SU-DHL-6 (cell line): ENCODE measurements around the gene MARCO.

Experiments used
- EZH2phosphoT487 ChIP-seq: fragments of 200-600 bp; sonication (generic), shearing (Covaris generic); conservative IDR thresholded peaks from 2 replicates; pipeline ENCODE4 v1.6.1; 2018; ENCODE audit warnings: mild to moderate bottlenecking, antibody characterized with exemption, low read length, moderate library complexity, mixed read lengths
- TF ChIP-seq, protein P1 (sequence below): fragments of 200-600 bp; sonication (generic); IDR thresholded peaks from one replicate; pipeline ENCODE4 v1.5.1; 2017; ENCODE audit warnings: antibody characterized with exemption, mild to moderate bottlenecking, low read length, moderate library complexity; ENCODE audit not compliant: insufficient read depth, poor library complexity, severe bottlenecking

DNA sequence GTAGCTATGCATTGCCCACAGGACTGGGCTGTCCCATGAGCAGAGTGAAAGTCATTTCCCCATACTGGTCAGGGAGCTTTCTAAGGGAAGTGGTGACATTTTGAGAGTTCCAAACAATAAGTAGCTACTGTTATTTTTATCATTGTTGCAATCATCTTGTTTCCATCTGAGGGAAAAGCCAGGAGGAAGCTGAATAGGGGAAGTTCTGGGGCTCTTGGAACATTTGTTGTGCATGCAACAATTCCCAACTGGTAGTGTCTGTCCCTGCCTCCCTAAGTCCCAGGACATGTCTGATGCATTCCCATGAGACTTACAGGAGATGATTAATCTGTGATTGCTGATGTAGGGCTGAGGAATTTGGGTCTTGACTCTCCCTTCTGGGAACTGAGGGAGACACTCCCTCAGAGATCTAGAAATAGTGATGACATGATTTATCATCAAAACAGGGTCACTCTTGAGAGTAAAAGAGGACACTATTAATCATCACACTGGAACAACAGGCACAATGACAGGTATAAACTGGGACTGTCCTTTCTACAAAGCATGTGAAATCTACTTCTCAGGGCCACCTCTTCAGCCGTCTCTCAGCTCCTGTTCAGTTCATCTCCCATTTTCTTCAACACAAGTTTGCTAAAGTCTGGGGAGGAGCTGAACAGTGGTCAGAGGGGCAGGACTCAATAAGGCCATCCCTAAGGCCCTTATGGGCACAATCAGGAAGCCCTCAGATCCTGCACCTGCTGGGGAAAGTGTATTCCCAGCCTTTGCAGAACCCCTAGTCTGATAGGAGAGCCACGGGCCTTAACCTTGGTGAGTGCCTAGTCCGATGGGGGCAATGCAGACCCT lies 28.0 kb upstream of the MARCO start:
- TF ChIP-seq, protein P1, sequence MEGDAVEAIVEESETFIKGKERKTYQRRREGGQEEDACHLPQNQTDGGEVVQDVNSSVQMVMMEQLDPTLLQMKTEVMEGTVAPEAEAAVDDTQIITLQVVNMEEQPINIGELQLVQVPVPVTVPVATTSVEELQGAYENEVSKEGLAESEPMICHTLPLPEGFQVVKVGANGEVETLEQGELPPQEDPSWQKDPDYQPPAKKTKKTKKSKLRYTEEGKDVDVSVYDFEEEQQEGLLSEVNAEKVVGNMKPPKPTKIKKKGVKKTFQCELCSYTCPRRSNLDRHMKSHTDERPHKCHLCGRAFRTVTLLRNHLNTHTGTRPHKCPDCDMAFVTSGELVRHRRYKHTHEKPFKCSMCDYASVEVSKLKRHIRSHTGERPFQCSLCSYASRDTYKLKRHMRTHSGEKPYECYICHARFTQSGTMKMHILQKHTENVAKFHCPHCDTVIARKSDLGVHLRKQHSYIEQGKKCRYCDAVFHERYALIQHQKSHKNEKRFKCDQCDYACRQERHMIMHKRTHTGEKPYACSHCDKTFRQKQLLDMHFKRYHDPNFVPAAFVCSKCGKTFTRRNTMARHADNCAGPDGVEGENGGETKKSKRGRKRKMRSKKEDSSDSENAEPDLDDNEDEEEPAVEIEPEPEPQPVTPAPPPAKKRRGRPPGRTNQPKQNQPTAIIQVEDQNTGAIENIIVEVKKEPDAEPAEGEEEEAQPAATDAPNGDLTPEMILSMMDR: no peak
- no peak for TF ChIP-seq EZH2phosphoT487
